ENCODE data around the gene EHD3. TPM values are rescaled to one million over a fixed set of nuclear protein-coding genes. Genes with fewer than 3 reads are reported as not detected.
A peak's percentile ranks its signal among the peaks of the same experiment; 100 is the strongest.

EHD3 gene
- polyA plus RNA-seq, 3 donors: 21.8 to 31.5 (median 29.1) TPM

DNA sequence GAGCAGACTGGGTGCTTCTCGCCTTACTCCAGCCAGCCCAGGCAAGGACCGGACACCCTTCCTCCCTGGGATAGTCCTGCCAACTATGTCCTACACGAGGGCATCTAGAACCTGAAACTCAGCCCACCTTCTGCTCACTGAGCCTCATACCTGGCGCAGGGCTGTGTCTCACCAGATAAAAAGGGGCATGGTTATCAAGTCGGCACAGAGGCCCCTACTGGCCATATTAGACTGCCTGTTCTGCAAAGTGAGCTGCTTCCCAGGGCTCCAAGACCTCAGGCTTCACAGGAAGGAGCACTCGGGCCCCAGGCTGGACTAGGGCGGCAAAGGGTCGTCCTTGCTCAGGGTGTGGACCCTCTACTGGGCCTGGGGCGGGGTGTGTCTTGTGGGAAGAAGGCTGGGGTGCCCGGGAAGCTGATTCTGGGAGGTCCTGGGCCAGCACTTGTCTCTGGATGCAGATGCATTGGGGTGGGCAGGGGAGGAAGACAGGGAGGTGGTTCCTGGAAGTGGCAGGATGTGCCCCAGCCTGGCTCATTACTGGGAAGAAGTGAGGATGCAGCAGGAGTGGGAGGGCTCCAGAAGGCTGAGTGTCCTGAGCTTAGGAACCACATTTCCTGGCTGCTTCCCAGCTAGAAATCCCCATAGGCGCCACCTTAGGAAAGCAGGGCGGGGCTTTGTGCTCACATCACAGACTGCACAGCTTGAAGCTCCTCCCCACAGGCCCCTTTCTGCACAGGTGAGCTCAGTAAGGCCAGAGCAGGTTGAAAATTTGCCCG lies 19.6 kb downstream of the EHD3 start:
- no peak for DNase-seq

DNA sequence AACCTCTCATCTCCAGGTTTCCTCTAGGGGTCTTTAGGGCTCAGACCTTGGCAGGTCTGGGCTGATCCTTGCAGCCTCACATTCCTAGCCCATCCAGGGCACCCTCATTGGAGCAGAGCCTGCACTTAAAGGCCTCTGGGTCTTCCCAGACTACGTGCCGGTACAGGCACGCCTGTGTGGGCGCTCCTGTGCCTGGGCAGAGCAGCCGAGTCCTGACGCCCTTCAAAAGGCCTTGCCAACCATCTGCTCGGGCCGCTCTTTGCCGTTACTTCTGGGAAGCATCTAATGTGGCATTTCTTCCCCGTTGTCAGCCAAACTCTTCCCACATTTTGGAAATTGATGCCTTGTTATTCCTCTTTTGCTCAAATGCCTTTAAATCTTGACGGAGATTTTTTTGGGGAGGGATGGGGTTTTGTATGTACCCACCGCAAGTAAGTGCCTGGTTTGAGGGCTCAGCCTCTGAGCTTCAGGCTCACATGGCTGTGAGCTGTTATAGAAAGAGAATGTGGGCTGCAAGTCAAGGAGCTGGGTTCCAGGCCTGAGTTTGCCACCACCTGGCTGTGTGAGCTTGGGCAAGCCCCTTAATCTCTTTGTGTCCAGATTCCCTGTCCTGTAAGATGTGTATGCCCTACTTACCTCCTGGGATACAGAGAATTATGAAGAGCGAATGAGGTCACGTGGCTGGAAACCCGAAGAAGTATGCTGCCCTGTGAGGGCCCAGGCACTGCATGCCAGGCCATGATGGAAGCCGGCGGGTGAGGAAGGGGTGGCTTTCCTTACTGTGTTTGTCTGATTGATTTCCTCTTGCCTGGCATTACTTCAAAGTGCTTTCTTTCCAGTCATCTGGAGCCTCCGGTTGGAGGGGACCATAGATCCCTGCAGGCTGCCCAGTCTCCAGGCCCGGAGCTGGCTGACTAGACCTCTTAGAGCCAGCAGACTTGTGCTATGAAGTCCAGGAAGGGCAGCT lies 20.6 kb downstream of the EHD3 start:
- DNase-seq: no peak

DNA sequence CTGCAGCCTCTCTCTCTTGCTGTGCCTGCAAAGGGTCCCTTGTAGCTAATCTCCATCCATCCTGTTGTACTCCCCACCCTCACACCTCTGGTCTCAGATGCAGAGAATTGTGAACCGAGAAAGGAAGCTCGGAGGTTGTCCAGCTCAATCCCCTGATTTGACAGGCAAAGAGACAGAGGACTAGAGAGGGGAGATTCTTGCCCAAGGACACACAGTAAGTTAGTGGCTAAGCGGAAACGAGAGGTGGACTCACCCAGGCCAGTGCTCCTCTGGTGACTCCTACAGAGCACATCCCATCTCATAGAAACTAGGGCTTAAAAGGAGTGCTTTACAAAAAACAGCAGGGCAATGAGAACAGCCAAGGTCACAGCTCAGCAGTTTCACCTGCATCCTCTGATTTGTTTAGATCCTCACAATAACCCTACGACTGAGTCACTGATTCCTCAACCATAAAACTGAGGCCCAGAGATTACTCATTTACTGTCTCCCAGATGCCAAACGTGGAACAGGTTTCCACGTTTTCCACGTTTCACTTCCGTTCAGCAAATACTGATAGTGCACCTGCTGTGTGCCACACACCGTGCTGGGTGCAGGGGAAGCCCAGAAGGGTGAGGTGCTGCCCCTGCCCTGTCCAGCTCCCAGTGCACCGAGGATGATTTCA lies 22.1 kb downstream of the EHD3 start:
- DNase-seq: no peak

DNA sequence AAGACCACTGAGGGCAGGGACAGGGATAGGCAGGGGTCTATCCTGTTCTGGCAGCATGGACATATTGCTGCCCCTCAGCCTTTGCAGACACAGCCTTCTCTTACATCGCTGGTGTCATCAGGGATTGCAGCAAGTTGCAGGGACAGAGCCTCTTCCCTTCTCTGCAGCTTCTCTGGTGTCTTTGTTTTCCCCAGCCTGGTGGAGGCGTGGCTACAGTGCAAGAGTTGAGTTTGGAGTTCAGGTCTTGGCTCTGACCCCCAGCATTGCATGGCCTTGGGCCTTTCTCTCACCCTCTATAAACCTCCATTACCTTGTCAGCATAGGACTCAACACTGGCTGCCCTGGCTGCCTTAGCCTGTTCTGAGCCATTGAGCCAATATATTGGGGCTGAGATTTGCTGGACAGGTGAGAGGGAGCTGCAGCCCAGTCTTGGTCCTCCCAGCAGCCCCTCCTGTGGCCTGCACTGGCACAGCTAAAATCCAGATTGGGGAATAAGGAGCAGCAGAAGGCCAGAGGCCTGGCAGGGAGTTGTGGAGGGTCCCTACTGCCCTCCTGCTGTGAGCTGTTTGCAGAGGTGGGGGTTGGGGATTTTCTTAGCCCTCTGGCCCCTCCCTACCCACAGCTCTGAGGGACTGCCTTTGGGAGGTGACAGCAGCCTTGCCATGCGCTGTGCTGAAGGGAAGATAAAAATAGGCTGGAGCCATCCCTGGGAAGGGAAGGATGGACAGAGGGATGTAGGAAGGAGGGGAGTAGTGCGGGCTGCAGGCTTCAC lies 22.8 kb downstream of the EHD3 start:
- DNase-seq: no peak

DNA sequence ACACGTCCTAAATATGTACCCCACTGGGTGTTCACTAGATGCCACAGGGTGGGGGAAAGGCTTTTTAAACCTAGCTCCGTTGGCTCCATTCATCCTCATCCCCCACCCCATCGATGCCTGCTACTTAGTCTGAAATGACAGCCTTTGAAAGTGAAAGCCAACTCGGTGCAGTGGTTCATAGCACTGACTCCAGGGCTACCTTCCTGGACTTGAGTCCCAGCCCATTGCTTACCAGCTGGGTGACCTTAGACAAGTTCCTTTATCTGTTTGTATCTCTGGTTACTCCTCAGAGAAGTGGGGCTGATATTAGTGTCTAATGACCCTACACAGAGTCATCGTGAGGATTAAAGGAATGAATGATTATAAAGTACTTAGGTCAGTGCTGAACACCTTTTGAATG lies 24.4 kb downstream of the EHD3 start:
- DNase-seq: no peak

DNA sequence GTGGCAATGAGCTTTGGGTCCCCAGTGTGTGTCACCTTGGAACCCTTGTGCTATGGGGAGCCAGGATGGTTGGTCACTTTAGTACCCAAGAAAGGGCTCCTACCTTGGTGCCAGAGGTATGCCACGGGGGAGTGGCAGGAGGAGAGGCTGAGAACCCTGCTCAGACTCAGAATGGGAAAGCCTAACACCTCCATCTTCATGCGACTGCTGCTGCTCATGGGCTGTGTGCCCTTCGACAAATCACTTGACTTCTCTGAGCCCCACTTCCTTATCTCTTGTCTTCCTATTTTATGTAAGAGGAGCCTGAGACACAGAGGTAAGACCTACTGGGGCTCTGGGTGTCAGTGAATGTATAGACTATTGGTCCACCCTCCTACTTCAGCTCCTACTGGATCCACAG lies 25.1 kb downstream of the EHD3 start:
- DNase-seq: no peak

DNA sequence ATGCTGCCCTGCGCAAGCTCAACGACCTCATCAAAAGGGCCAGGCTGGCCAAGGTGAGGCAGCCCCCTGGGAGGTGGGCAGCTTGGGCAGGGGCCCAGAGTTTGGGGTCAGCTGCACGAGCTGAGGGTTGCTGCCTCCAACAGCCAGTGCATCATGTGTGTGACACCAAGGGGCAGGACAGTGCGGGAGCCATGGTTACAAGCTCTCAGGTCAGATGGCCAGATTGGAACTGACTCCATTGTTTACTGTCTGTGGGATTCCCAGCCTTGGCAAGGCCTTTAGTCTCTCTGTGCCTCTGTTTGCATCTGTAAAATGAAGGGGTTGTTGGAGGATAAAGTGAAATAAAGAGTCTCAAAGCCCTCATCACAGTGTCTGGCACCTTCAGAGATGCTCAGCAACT lies 26.9 kb downstream of the EHD3 start:
- no peak for DNase-seq

DNA sequence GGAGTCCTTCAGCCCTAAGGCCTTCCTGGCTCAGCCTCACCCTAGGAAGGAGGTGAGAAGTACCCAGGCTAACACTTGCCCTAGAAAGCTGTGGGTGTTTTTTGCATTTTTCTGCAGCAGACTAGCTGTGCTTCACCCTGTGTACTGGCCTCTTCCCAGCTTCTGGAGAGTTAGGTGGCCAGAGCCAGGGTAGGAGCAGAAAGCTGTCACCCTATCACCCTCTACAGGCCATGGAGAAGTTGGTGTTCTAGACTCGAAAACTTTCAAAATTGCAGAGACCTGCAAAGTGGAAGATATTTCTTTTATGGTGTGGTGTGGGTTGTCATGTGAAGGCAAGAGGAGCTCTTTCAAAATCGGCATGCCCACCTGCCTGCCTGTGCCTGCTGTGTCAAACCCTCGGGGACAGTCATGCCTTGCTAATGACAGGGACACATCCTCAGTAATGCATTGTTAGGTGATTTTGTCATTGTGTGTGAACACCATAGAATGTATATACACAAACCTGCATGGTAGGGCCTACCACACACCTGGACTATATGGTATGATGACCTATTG lies 29.8 kb downstream of the EHD3 start:
- DNase-seq: no peak

DNA sequence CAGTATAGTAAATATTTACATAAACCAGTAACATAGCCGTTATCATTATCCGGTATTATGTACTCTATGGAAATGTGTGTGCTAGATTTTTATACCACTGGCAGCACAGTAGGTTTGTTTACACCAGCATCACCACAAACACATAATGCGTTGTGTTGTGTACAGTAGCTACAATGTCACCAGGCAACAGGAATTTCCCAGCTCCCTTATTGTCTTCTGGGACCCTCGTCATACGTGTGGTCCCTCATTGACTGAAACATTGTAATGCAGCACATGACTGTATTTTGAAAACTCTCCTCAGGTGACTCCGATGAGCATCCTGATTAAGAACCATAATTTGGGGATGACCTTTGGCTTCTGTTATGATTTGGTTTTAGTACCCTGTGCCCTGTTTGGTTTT lies 31.3 kb downstream of the EHD3 start:
- DNase-seq: no peak

DNA sequence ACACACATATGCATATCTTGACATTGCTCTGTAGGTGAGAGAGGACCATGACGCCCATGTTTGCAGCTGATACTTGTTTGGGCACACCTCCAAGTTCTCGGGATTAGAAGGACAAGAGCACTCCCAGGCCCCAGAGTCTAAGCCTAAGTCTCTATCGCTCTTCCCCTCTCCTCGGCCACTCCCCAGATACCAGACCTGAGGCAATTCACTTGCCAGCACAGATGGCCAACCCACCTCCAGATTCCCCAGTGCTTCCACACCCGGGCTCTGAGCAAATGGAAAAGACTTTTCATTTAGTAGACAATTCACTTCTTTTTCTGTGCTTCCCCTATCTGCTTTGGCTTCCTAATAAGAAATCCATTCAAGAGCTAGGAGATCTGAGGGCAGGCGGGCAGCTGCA lies 32.9 kb downstream of the EHD3 start:
- no peak for DNase-seq

DNA sequence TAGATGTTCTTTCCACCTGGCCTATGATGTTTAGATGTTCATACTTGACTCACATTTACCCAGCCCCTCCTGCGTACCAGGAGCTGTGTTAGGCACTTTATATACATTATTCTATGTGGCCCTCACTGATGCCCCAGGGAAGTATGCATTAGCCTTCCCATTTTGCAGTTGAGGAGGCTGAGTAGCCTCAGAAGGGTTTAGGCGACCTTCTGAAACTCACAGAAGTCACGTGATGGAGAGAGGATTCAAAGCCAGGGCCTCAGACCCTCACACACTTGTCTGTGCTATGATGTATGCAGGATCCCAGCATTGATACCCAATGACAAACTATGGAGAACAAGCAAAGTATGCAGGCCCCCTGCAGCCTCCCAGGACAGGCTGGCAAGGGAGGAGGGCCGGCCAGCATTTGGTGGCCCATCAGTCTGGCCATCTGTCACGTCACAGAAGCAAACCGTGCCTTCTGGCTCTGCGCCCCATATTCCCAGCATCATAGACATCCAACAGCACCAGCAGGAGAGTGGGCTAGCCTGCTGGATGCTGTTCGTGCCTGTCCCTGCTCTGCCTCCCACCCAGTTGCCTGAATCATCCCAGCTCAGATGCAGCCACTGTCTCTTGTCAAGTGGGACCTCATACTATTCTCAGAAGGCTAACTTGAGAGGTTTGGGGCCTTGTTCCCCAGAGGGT lies 33.6 kb downstream of the EHD3 start:
- no peak for DNase-seq

DNA sequence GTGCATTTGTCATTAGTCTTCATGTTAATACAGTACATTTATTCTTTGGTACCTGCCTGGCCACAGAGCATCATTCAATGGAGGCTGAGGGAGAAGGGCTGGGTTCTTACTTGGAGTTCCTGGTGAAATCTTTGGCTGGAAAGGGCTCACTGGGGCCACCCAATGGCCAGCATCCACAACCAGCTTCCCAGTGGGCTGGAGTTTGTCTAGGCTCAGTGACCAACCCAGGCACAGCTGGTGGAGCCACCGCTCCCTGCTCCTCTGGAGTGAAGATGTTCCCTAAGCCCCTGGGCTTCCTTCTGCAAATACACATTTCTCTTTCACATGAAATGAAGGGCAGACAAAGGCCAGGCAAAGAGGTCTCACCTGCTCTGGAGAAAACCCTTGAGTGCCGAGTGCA lies 34.4 kb downstream of the EHD3 start:
- no peak for DNase-seq

DNA sequence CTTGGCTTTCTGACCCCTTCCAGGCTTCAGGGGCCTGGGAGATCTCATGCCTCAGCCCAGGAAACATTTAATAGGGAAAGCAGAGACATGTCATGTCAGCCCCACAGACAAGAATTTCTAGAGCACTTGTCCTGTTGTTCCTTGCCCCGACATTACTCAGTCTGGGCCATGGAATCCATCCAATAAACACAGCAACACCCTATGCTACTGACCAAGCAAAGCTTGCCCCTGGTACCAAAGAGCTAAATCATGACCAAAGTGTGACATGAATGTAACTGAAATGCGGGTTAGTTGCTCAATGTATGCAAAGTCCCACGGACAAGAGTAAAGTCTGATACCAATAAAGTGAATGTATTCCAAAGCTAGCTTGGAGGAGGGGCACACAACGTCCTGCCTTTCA lies 35.1 kb downstream of the EHD3 start:
- no peak for DNase-seq

DNA sequence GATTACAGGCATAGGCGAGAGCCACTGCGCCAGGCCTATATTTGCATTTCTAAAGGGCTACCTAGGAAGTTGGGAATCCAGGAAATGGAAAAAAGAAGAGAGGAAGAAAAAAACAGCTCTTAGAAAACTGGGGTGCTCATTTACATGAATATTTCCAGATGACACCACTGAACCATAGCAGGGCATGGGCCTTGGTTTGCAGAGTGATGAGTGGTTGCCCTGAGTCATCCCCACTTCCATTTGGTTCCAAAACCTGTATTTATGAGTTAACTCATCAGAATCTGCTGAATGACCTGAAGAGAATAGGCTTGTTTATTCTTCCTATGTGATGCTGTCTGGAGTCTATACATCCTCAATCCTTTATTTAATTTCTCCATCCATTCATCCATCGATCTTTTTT lies 36.2 kb downstream of the EHD3 start:
- no peak for DNase-seq

DNA sequence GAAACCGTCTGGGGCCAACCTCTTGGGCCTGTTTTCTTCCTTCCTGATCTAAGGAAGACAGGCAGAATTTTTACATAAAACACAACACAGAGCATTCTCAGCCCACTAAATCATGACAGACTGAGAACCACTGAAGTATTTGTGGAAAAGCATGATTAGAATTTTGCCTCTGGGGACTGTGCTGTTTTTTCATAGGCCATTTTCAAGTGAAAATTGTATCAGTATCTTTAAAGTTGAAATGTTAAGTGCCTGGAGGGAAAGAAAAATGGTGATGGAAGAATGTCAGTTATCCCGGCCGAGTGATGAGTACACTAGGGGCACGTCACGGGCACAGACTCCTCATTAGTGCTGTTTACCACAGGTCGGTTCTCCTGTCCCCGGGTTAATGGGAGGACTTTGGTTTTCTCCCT lies 36.9 kb downstream of the EHD3 start:
- DNase-seq: no peak

DNA sequence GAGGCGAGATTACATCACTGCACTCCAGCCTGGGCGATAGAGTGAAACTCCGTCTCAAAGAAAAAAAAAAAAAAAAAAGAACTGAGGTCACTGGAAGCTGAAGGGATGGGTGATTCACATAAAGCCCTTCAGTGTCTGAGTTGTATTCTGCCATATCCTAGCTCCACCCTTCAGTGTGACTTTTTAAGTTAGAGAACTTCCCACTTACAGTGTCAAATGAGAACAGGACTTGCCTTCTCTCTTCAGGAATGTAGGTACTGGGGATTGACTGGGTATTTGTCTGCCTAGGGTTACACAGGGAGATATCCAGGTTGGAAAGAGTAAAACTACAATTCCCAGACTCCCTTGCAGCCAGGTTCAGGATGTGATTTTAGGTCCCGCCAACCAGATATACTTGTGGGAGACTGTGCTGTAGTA lies 37.9 kb downstream of the EHD3 start:
- no peak for DNase-seq

DNA sequence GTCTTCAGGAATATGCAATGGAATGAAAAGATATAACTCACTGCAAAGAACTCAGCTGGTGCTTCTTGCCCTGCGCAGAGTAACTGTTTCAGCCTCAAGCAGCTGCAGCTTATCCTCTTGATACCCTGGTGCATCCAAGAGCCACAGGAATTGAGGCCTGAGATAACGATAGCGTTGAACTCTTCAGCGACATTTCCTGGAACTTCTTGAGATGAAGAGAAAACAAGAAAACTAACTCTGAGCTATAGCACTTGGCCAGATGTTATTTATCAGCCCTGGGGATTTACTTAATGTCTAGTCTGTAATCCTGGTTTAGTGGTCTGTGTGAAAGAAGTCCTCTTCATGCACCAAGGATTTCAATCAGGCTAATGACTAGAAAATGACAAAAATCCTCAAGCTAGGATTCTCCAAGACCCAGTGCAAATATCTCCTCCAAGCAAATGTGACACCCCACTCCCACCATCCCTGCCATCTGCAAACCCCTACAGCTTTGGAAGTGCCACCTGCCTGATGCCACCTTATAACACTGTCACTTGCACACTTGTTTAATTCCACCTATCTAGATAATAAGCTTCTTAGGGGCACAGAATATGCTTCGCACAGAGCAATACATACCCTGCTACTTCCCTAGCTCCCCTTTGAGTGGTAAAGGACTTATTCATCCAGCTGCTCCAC lies 40.6 kb downstream of the EHD3 start:
- peak; percentile 65 for DNase-seq

DNA sequence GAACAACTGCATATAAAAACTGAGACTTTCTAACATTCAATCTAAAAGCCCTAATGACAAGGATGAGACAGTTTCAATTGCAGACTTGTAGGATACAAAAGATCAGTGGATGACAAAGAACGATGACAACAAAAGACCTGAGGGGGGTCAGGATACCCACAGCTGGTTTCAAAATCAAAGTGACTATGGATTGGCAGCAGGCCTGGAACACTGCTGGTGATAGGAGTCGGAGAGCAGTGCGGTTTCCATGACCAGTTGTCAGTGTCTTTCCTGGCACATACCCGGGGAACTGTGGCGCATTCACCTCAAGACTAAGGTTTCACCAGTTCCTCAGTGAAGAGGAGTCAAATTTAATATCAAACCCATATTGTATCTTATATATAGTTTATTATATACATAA lies 42.0 kb downstream of the EHD3 start:
- DNase-seq: no peak

DNA sequence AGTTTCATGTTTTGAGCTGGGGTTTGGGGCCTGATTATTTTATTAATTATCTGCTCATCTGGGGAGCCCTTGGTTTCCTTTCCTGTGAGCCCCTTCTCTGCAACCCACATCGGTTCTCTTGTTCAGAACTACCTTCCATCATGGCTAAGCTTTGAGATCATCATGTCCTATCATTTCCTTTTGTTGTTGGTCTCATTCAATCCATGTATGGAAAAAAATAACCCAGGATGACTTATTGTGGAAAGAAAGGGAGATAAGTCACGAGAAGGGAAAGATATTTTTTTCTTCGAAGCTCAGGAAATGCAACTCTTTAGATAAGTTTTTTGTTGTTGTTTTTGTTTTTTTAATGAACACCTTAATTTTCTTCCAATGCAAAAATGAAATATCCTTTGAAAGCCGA lies 43.7 kb downstream of the EHD3 start:
- DNase-seq: no peak

DNA sequence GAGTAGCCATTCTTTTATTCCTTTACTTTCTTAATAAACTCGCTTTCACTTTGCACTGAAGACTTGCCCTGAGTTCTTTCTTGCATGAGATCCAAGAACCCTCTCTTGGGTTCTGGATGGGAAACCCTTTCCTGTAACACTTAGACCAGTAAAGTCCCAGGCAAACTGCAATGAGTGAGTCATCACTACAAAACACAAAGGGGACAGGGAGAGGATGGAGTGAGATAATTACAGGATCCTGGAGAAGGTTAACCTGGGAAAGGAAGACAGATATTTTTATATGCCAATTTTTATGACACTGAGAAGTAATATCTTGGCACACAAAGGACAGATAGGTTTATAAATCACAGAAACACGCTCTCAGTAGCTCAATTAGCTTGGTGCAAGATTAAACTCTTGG lies 48.7 kb downstream of the EHD3 start:
- DNase-seq: no peak

Measured in renal pelvis (tissue), 4 donors.